HepG2 (cell line): ENCODE data around the gene TRAF3.

Experiments used
- CEBPB ChIP-seq: IDR thresholded peaks from 2 replicates; pipeline ENCODE4 v1.6.1; 2011; ENCODE audit warnings: low read depth, low read length, improper control_type of control experiment, borderline replicate concordance
- EZH2 ChIP-seq: conservative IDR thresholded peaks from 2 replicates; pipeline ENCODE4 v1.6.1; 2012; ENCODE audit warnings: mild to moderate bottlenecking, low read depth, low read length, moderate library complexity
- FOXK2 ChIP-seq: fragments of 450-650 bp; IDR thresholded peaks from 2 replicates; pipeline ENCODE4 v1.6.1; 2016
- HOXA9 ChIP-seq: sonication (generic); formaldehyde crosslinking; IDR thresholded peaks from 2 replicates; pipeline ENCODE4 v1.8.1; 2022; ENCODE audit warnings: missing genetic modification reagents, mild to moderate bottlenecking, moderate library complexity, borderline replicate concordance
- KAT8 ChIP-seq: IDR thresholded peaks from 2 replicates; pipeline ENCODE4 v1.6.1; 2016; ENCODE audit warnings: missing genetic modification reagents, missing compliant biosample characterization
- POLR2A ChIP-seq, 2 experiments: IDR thresholded peaks; 2 replicates each; pipeline ENCODE4 v1.6.1; 2011; ENCODE audit warnings: low read depth in 2 of 2, low read length in 2 of 2, mild to moderate bottlenecking in 1 of 2, moderate library complexity in 1 of 2; ENCODE audit not compliant: insufficient read depth in 1 of 2
- TAF1 ChIP-seq: sonication (generic); formaldehyde crosslinking; IDR thresholded peaks from 2 replicates; pipeline ENCODE4 v1.4.0; 2020; ENCODE audit warnings: missing genetic modification reagents
- TARDBP ChIP-seq: sonication (generic); formaldehyde crosslinking; IDR thresholded peaks from 2 replicates; pipeline ENCODE4 v1.8.0; 2022; ENCODE audit warnings: mild to moderate bottlenecking, missing genetic modification reagents
- TF ChIP-seq, protein P1 (sequence below): sonication (generic); formaldehyde crosslinking; conservative IDR thresholded peaks from 2 replicates; pipeline ENCODE4 v1.4.0; 2020; ENCODE audit warnings: missing genetic modification reagents
- TF ChIP-seq, protein P2 (sequence below): sonication (generic); formaldehyde crosslinking; IDR thresholded peaks from 2 replicates; pipeline ENCODE4 v1.5.0; 2020; ENCODE audit warnings: mild to moderate bottlenecking, missing genetic modification reagents, borderline replicate concordance
- TF ChIP-seq, protein P3 (sequence below): sonication (generic); formaldehyde crosslinking; IDR thresholded peaks from 2 replicates; pipeline ENCODE4 v1.5.0; 2020; ENCODE audit warnings: mild to moderate bottlenecking, missing genetic modification reagents, moderate library complexity
- TF ChIP-seq, protein P4 (sequence below): sonication (generic); formaldehyde crosslinking; IDR thresholded peaks from 2 replicates; pipeline ENCODE4 v1.5.0; 2020; ENCODE audit warnings: mild to moderate bottlenecking, missing genetic modification reagents
- TF ChIP-seq, protein P5 (sequence below): sonication (generic); formaldehyde crosslinking; IDR thresholded peaks from 2 replicates; pipeline ENCODE4 v1.4.0; 2020; ENCODE audit warnings: missing genetic modification reagents, mild to moderate bottlenecking, borderline replicate concordance
- TF ChIP-seq, protein P6 (sequence below): IDR thresholded peaks from 2 replicates; pipeline ENCODE4 v1.6.1; 2016; ENCODE audit warnings: missing genetic modification reagents, missing compliant biosample characterization

DNA sequence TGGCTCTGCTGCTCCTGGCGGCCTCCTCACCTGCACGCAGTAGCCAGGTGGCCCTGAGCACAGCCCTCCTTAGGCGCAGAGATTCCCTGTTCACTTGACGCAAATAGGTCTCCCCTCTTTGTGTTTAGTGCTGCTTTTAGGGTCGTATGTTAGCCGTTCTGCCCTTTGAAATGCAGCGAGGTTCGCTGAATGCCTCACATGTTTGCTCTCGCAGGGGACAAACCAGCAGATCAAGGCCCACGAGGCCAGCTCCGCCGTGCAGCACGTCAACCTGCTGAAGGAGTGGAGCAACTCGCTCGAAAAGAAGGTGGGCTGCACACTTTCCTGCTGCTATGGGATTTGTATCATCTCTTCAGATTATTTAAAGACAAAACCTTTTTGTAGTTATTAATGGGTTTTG is 113.9 kb downstream of the TRAF3 start:
- TF ChIP-seq, protein P1, sequence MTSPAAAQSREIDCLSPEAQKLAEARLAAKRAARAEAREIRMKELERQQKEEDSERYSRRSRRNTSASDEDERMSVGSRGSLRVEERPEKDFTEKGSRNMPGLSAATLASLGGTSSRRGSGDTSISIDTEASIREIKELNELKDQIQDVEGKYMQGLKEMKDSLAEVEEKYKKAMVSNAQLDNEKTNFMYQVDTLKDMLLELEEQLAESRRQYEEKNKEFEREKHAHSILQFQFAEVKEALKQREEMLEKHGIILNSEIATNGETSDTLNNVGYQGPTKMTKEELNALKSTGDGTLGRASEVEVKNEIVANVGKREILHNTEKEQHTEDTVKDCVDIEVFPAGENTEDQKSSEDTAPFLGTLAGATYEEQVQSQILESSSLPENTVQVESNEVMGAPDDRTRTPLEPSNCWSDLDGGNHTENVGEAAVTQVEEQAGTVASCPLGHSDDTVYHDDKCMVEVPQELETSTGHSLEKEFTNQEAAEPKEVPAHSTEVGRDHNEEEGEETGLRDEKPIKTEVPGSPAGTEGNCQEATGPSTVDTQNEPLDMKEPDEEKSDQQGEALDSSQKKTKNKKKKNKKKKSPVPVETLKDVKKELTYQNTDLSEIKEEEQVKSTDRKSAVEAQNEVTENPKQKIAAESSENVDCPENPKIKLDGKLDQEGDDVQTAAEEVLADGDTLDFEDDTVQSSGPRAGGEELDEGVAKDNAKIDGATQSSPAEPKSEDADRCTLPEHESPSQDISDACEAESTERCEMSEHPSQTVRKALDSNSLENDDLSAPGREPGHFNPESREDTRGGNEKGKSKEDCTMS (CRISPR knock-in tag) = no peak
- TF ChIP-seq, protein P2, sequence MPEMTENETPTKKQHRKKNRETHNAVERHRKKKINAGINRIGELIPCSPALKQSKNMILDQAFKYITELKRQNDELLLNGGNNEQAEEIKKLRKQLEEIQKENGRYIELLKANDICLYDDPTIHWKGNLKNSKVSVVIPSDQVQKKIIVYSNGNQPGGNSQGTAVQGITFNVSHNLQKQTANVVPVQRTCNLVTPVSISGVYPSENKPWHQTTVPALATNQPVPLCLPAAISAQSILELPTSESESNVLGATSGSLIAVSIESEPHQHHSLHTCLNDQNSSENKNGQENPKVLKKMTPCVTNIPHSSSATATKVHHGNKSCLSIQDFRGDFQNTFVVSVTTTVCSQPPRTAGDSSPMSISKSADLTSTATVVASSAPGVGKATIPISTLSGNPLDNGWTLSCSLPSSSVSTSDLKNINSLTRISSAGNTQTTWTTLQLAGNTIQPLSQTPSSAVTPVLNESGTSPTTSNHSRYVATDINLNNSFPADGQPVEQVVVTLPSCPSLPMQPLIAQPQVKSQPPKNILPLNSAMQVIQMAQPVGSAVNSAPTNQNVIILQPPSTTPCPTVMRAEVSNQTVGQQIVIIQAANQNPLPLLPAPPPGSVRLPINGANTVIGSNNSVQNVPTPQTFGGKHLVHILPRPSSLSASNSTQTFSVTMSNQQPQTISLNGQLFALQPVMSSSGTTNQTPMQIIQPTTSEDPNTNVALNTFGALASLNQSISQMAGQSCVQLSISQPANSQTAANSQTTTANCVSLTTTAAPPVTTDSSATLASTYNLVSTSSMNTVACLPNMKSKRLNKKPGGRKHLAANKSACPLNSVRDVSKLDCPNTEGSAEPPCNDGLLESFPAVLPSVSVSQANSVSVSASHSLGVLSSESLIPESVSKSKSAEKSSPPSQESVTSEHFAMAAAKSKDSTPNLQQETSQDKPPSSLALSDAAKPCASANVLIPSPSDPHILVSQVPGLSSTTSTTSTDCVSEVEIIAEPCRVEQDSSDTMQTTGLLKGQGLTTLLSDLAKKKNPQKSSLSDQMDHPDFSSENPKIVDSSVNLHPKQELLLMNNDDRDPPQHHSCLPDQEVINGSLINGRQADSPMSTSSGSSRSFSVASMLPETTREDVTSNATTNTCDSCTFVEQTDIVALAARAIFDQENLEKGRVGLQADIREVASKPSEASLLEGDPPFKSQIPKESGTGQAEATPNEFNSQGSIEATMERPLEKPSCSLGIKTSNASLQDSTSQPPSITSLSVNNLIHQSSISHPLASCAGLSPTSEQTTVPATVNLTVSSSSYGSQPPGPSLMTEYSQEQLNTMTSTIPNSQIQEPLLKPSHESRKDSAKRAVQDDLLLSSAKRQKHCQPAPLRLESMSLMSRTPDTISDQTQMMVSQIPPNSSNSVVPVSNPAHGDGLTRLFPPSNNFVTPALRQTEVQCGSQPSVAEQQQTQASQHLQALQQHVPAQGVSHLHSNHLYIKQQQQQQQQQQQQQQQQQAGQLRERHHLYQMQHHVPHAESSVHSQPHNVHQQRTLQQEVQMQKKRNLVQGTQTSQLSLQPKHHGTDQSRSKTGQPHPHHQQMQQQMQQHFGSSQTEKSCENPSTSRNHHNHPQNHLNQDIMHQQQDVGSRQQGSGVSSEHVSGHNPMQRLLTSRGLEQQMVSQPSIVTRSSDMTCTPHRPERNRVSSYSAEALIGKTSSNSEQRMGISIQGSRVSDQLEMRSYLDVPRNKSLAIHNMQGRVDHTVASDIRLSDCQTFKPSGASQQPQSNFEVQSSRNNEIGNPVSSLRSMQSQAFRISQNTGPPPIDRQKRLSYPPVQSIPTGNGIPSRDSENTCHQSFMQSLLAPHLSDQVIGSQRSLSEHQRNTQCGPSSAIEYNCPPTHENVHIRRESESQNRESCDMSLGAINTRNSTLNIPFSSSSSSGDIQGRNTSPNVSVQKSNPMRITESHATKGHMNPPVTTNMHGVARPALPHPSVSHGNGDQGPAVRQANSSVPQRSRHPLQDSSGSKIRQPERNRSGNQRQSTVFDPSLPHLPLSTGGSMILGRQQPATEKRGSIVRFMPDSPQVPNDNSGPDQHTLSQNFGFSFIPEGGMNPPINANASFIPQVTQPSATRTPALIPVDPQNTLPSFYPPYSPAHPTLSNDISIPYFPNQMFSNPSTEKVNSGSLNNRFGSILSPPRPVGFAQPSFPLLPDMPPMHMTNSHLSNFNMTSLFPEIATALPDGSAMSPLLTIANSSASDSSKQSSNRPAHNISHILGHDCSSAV (CRISPR knock-in tag) = no peak
- TF ChIP-seq, protein P3, sequence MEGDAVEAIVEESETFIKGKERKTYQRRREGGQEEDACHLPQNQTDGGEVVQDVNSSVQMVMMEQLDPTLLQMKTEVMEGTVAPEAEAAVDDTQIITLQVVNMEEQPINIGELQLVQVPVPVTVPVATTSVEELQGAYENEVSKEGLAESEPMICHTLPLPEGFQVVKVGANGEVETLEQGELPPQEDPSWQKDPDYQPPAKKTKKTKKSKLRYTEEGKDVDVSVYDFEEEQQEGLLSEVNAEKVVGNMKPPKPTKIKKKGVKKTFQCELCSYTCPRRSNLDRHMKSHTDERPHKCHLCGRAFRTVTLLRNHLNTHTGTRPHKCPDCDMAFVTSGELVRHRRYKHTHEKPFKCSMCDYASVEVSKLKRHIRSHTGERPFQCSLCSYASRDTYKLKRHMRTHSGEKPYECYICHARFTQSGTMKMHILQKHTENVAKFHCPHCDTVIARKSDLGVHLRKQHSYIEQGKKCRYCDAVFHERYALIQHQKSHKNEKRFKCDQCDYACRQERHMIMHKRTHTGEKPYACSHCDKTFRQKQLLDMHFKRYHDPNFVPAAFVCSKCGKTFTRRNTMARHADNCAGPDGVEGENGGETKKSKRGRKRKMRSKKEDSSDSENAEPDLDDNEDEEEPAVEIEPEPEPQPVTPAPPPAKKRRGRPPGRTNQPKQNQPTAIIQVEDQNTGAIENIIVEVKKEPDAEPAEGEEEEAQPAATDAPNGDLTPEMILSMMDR (CRISPR knock-in tag) = no peak
- TF ChIP-seq TAF1 (CRISPR knock-in tag) (no peak), KAT8 (CRISPR knock-in tag) (no peak), POLR2A (IDR thresholded peaks at IDR 0.05; ENCODE audit: insufficient read depth in 1 of 2, low read depth in 2 of 2, low read length in 2 of 2) (no peak), TARDBP (CRISPR knock-in tag) (no peak), HOXA9 (CRISPR knock-in tag) (no peak), EZH2 (no peak), CEBPB (no peak), FOXK2 (no peak)
- TF ChIP-seq, protein P4, sequence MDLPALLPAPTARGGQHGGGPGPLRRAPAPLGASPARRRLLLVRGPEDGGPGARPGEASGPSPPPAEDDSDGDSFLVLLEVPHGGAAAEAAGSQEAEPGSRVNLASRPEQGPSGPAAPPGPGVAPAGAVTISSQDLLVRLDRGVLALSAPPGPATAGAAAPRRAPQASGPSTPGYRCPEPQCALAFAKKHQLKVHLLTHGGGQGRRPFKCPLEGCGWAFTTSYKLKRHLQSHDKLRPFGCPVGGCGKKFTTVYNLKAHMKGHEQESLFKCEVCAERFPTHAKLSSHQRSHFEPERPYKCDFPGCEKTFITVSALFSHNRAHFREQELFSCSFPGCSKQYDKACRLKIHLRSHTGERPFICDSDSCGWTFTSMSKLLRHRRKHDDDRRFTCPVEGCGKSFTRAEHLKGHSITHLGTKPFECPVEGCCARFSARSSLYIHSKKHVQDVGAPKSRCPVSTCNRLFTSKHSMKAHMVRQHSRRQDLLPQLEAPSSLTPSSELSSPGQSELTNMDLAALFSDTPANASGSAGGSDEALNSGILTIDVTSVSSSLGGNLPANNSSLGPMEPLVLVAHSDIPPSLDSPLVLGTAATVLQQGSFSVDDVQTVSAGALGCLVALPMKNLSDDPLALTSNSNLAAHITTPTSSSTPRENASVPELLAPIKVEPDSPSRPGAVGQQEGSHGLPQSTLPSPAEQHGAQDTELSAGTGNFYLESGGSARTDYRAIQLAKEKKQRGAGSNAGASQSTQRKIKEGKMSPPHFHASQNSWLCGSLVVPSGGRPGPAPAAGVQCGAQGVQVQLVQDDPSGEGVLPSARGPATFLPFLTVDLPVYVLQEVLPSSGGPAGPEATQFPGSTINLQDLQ (CRISPR knock-in tag) = no peak
- TF ChIP-seq, protein P5, sequence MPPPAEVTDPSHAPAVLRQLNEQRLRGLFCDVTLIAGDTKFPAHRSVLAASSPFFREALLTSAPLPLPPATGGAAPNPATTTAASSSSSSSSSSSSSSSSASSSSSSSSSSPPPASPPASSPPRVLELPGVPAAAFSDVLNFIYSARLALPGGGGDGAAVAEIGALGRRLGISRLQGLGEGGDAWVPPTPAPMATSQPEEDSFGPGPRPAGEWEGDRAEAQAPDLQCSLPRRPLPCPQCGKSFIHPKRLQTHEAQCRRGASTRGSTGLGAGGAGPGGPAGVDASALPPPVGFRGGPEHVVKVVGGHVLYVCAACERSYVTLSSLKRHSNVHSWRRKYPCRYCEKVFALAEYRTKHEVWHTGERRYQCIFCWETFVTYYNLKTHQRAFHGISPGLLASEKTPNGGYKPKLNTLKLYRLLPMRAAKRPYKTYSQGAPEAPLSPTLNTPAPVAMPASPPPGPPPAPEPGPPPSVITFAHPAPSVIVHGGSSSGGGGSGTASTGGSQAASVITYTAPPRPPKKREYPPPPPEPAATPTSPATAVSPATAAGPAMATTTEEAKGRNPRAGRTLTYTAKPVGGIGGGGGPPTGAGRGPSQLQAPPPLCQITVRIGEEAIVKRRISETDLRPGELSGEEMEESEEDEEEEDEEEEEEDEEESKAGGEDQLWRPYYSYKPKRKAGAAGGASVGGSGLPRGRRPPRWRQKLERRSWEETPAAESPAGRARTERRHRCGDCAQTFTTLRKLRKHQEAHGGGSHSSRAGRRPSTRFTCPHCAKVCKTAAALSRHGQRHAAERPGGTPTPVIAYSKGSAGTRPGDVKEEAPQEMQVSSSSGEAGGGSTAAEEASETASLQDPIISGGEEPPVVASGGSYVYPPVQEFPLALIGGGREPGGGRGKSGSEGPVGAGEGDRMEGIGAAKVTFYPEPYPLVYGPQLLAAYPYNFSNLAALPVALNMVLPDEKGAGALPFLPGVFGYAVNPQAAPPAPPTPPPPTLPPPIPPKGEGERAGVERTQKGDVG (CRISPR knock-in tag) = no peak
- TF ChIP-seq, protein P6, sequence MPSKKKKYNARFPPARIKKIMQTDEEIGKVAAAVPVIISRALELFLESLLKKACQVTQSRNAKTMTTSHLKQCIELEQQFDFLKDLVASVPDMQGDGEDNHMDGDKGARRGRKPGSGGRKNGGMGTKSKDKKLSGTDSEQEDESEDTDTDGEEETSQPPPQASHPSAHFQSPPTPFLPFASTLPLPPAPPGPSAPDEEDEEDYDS (CRISPR knock-in tag) = no peak
